Fibroblast of lung (primary cell): Measurements from ENCODE around the gene SEMA5A.

Source experiments
- EZH2 ChIP-seq: IDR thresholded peaks from 2 replicates; pipeline ENCODE4 v1.5.1; 2012; ENCODE audit warnings: low read length, control low read depth, mild to moderate bottlenecking; ENCODE audit errors: missing control alignments
- TF ChIP-seq, protein P1 (sequence below), 2 donors: IDR thresholded peaks in 1 of 2; conservative IDR thresholded peaks in 1 of 2; 1 replicate in 1 of 2; 2 replicates in 1 of 2; pipeline ENCODE4 v1.5.1; 2011 to 2012; ENCODE audit warnings: low read length in 2 of 2, control low read depth in 1 of 2, inconsistent platforms in 1 of 2, low read depth in 1 of 2, mild to moderate bottlenecking in 1 of 2

DNA sequence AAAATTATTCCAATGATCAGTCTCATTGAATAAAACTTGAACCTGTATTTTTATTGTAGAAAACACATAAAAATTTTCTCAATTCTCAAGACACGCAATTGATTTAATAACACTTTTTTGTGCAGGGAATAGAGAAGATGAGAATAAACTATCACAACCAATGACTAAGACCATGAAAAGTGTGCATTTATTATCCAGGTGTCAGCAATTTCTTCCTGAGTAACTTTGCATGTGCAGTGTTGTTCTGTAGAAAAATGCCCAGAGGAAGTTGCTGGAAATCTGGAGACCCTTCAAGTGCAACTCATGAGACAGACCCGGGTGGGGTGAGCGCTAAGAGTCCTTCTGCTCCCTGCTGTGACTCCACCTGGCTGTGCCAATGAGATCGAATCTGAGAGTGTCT is 405.7 kb downstream of the SEMA5A start:
- TF ChIP-seq, protein P1, sequence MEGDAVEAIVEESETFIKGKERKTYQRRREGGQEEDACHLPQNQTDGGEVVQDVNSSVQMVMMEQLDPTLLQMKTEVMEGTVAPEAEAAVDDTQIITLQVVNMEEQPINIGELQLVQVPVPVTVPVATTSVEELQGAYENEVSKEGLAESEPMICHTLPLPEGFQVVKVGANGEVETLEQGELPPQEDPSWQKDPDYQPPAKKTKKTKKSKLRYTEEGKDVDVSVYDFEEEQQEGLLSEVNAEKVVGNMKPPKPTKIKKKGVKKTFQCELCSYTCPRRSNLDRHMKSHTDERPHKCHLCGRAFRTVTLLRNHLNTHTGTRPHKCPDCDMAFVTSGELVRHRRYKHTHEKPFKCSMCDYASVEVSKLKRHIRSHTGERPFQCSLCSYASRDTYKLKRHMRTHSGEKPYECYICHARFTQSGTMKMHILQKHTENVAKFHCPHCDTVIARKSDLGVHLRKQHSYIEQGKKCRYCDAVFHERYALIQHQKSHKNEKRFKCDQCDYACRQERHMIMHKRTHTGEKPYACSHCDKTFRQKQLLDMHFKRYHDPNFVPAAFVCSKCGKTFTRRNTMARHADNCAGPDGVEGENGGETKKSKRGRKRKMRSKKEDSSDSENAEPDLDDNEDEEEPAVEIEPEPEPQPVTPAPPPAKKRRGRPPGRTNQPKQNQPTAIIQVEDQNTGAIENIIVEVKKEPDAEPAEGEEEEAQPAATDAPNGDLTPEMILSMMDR (conservative IDR thresholded peaks at IDR 0.05 in 1 of 2, IDR thresholded peaks at IDR 0.05 in 1 of 2; ENCODE audit: low read depth in 1 of 2, low read length in 2 of 2) = no peak
- TF ChIP-seq EZH2 = no peak
